HepG2 (cell line): ENCODE data around the gene BBIP1. TPM values are rescaled to one million over a fixed set of nuclear protein-coding genes. Genes with fewer than 3 reads are reported as not detected.
A peak's percentile ranks its signal among the peaks of the same experiment; 100 is the strongest.

Experiments
- ADNP ChIP-seq: sonication (generic); formaldehyde crosslinking; IDR thresholded peaks from 2 replicates; pipeline ENCODE4 v1.4.0; 2020; ENCODE audit warnings: missing genetic modification reagents
- CHD4 ChIP-seq: fragments of 200-600 bp; sonication (generic); IDR thresholded peaks from 2 replicates; pipeline ENCODE4 v1.7.0; 2017; ENCODE audit warnings: mild to moderate bottlenecking, low read length, borderline replicate concordance
- FOXK2 ChIP-seq: fragments of 450-650 bp; IDR thresholded peaks from 2 replicates; pipeline ENCODE4 v1.6.1; 2016
- GATAD2A ChIP-seq: IDR thresholded peaks from 2 replicates; pipeline ENCODE4 v1.6.1; 2016
- HDAC2 ChIP-seq: sonication (generic); formaldehyde crosslinking; IDR thresholded peaks from 2 replicates; pipeline ENCODE4 v1.4.0; 2020; ENCODE audit warnings: missing genetic modification reagents
- IKZF1 ChIP-seq: fragments of 450-650 bp; IDR thresholded peaks from 2 replicates; pipeline ENCODE4 v1.7.1; 2016
- KLF15 ChIP-seq: sonication (generic); formaldehyde crosslinking; IDR thresholded peaks from 2 replicates; pipeline ENCODE4 v1.8.1; 2023; ENCODE audit warnings: borderline replicate concordance, mild to moderate bottlenecking, inconsistent platforms, missing genetic modification reagents, mixed read lengths
- NFE2L2 ChIP-seq: fragments of 150-350 bp; IDR thresholded peaks from 2 replicates; pipeline ENCODE4 v1.6.1; 2014; ENCODE audit warnings: low read length
- NFYB ChIP-seq: sonication (generic); formaldehyde crosslinking; IDR thresholded peaks from 2 replicates; pipeline ENCODE4 v1.4.0; 2020; ENCODE audit warnings: missing genetic modification reagents
- PHF5A ChIP-seq: IDR thresholded peaks from one replicate; pipeline ENCODE4 v1.6.1; 2018; ENCODE audit warnings: low read depth, missing genetic modification reagents; ENCODE audit not compliant: unreplicated experiment
- SKI ChIP-seq: fragments of 450-650 bp; IDR thresholded peaks from one replicate; pipeline ENCODE4 v1.6.1; 2018; ENCODE audit warnings: mild to moderate bottlenecking; ENCODE audit not compliant: partially characterized antibody
- TAF15 ChIP-seq: fragments of 200-400 bp; formaldehyde crosslinking; IDR thresholded peaks from one replicate; pipeline ENCODE4 v1.6.1; 2018; ENCODE audit warnings: mild to moderate bottlenecking, low read depth, low read length; ENCODE audit not compliant: poor library complexity, severe bottlenecking
- TMF1 ChIP-seq: sonication (generic); formaldehyde crosslinking; IDR thresholded peaks from 2 replicates; pipeline ENCODE4 v1.8.1; 2022; ENCODE audit warnings: low read depth, missing genetic modification reagents
- ZNF235 ChIP-seq: sonication (generic); formaldehyde crosslinking; IDR thresholded peaks from 2 replicates; pipeline ENCODE4 v1.8.1; 2023; ENCODE audit warnings: mild to moderate bottlenecking, missing genetic modification reagents, borderline replicate concordance
- polyA plus RNA-seq, 8 experiments: library from polyadenylated mRNA; depleted of rRNA in 3 of 8; stranded (reverse) in 7 of 8; unstranded in 1 of 8; fragments of >200 nt; fragmentation: Illumina TruSeq in 4 of 8; extraction: Trizol in 4 of 8; gene quantifications; 2 replicates each; pipeline versions ENCODE4 v1.2.1 to v1.2.3, GENCODE V29; 2011 to 2016; ENCODE audit warnings: low read depth in 4 of 8, missing spikeins in 1 of 8, mixed read lengths in 1 of 8; ENCODE audit not compliant: insufficient read depth in 1 of 8
- total RNA-seq, 5 experiments: library from RNA; depleted of rRNA; stranded (reverse); fragments of >200 nt; fragmentation: Illumina TruSeq; extraction: Trizol; gene quantifications; 2 replicates each; pipeline ENCODE4 v1.2.3, GENCODE V29; 2016; ENCODE audit warnings: low read depth in 1 of 5
- TF ChIP-seq, protein P1 (sequence below): sonication (generic); formaldehyde crosslinking; conservative IDR thresholded peaks from 2 replicates; pipeline ENCODE4 v1.4.0; 2020; ENCODE audit warnings: missing genetic modification reagents
- TF ChIP-seq, protein P2 (sequence below): sonication (generic); formaldehyde crosslinking; IDR thresholded peaks from 2 replicates; pipeline ENCODE4 v1.4.0; 2020; ENCODE audit warnings: missing genetic modification reagents, mild to moderate bottlenecking, borderline replicate concordance
- TF ChIP-seq, protein P3 (sequence below): sonication (generic); formaldehyde crosslinking; IDR thresholded peaks from 2 replicates; pipeline ENCODE4 v1.4.0; 2020; ENCODE audit warnings: mild to moderate bottlenecking, missing genetic modification reagents, borderline replicate concordance
- TF ChIP-seq, protein P4 (sequence below): sonication (generic); formaldehyde crosslinking; IDR thresholded peaks from 2 replicates; pipeline ENCODE4 v1.5.0; 2020; ENCODE audit warnings: mild to moderate bottlenecking, low read depth, missing genetic modification reagents, borderline replicate concordance
- TF ChIP-seq, protein P5 (sequence below): sonication (generic); formaldehyde crosslinking; IDR thresholded peaks from 2 replicates; pipeline ENCODE4 v1.4.0; 2020; ENCODE audit warnings: missing genetic modification reagents

Gene BBIP1
- total and polyA plus RNA-seq, 2 of the 13 experiments (the other 11 are each of a cell fraction or from before 2014, with no cell fraction given), result 18.3 to 24.1 TPM

DNA sequence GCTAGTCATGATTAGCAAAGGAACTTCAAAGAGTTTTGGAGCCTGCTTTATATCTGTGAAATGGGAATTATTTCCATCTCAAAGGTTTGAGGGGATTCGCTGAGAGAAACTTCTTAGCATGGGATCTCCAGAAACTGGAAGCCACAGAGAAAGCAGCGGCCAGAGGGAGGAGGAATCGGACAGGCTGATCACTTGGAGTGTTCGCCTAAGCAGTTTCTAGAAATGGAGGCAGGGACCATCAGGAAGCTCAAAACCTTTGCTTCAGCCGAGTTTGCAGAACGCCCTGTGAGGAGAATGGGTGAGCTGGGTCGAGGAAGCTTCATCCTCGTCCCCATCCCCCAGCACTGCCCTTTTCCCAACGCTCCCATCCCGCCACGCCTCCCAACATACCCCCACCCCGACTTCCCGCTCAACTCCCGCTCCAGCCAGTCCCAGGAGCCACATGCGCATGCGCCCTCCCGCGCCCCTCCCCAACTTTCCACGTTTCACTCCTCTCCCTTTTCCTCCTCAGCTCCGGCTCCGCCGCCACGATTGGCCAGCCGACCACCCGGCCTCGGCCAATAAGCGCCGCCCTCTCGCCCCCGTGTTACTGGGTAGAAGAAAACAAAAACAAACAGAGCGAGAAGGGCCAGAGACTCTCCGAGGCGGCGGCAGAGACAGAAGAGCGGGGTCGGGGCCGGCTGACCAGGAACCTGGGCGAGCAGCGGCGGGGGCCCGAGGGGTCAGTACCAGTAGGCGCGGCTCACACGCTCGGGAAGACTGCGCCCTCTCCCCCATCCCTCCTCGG, 47.5 kb downstream of the BBIP1 start, which contains the start of gene PDCD4 (continued):
- TF ChIP-seq, protein P1, sequence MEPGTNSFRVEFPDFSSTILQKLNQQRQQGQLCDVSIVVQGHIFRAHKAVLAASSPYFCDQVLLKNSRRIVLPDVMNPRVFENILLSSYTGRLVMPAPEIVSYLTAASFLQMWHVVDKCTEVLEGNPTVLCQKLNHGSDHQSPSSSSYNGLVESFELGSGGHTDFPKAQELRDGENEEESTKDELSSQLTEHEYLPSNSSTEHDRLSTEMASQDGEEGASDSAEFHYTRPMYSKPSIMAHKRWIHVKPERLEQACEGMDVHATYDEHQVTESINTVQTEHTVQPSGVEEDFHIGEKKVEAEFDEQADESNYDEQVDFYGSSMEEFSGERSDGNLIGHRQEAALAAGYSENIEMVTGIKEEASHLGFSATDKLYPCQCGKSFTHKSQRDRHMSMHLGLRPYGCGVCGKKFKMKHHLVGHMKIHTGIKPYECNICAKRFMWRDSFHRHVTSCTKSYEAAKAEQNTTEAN (CRISPR knock-in tag), result peak; percentile 6; the same call in 1 of the 2 replicates
- TF ChIP-seq FOXK2 (no peak; the same call in 1 of the 2 replicates), SKI (no peak), TAF15 (peak; percentile 54), NFYB (CRISPR knock-in tag) (peak; percentile 77), IKZF1 (no peak), HDAC2 (CRISPR knock-in tag) (no peak), KLF15 (CRISPR knock-in tag) (no peak; the same call in 1 of the 2 replicates), NFE2L2 (no peak), TMF1 (no peak), PHF5A (CRISPR knock-in tag) (no peak), ZNF235 (no peak), ADNP (CRISPR knock-in tag) (no peak), CHD4 (no peak), GATAD2A (0 out of 2 replicates have a peak, but pooled peaks have one; percentile 5)
- TF ChIP-seq, protein P2, sequence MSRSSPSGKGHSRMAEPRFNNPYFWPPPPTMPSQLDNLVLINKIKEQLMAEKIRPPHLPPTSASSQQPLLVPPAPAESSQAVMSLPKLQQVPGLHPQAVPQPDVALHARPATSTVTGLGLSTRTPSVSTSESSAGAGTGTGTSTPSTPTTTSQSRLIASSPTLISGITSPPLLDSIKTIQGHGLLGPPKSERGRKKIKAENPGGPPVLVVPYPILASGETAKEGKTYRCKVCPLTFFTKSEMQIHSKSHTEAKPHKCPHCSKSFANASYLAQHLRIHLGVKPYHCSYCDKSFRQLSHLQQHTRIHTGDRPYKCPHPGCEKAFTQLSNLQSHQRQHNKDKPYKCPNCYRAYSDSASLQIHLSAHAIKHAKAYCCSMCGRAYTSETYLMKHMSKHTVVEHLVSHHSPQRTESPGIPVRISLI (CRISPR knock-in tag), result 0 out of 2 replicates have a peak, but pooled peaks have one; percentile 20
- TF ChIP-seq, protein P3, sequence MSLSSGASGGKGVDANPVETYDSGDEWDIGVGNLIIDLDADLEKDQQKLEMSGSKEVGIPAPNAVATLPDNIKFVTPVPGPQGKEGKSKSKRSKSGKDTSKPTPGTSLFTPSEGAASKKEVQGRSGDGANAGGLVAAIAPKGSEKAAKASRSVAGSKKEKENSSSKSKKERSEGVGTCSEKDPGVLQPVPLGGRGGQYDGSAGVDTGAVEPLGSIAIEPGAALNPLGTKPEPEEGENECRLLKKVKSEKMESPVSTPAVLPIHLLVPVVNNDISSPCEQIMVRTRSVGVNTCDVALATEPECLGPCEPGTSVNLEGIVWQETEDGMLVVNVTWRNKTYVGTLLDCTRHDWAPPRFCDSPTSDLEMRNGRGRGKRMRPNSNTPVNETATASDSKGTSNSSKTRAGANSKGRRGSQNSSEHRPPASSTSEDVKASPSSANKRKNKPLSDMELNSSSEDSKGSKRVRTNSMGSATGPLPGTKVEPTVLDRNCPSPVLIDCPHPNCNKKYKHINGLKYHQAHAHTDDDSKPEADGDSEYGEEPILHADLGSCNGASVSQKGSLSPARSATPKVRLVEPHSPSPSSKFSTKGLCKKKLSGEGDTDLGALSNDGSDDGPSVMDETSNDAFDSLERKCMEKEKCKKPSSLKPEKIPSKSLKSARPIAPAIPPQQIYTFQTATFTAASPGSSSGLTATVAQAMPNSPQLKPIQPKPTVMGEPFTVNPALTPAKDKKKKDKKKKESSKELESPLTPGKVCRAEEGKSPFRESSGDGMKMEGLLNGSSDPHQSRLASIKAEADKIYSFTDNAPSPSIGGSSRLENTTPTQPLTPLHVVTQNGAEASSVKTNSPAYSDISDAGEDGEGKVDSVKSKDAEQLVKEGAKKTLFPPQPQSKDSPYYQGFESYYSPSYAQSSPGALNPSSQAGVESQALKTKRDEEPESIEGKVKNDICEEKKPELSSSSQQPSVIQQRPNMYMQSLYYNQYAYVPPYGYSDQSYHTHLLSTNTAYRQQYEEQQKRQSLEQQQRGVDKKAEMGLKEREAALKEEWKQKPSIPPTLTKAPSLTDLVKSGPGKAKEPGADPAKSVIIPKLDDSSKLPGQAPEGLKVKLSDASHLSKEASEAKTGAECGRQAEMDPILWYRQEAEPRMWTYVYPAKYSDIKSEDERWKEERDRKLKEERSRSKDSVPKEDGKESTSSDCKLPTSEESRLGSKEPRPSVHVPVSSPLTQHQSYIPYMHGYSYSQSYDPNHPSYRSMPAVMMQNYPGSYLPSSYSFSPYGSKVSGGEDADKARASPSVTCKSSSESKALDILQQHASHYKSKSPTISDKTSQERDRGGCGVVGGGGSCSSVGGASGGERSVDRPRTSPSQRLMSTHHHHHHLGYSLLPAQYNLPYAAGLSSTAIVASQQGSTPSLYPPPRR (CRISPR knock-in tag), result peak; percentile 18; the same call in 1 of the 2 replicates
- TF ChIP-seq, protein P4, sequence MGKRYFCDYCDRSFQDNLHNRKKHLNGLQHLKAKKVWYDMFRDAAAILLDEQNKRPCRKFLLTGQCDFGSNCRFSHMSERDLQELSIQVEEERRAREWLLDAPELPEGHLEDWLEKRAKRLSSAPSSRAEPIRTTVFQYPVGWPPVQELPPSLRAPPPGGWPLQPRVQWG (CRISPR knock-in tag), result no peak
- TF ChIP-seq, protein P5, sequence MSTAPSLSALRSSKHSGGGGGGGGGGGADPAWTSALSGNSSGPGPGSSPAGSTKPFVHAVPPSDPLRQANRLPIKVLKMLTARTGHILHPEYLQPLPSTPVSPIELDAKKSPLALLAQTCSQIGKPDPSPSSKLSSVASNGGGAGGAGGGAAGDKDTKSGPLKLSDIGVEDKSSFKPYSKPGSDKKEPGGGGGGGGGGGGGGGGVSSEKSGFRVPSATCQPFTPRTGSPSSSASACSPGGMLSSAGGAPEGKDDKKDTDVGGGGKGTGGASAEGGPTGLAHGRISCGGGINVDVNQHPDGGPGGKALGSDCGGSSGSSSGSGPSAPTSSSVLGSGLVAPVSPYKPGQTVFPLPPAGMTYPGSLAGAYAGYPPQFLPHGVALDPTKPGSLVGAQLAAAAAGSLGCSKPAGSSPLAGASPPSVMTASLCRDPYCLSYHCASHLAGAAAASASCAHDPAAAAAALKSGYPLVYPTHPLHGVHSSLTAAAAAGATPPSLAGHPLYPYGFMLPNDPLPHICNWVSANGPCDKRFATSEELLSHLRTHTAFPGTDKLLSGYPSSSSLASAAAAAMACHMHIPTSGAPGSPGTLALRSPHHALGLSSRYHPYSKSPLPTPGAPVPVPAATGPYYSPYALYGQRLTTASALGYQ (CRISPR knock-in tag), result no peak
